Ovary (tissue), 9 donors: ENCODE measurements around the gene ABHD4. TPM values are rescaled to one million over a fixed set of nuclear protein-coding genes. Genes with fewer than 3 reads are reported as not detected.
"Not testable (repeated sequence)": the region's sequence is repeated elsewhere in the genome, so short reads cannot be mapped to it uniquely, and the experiment has no call there.

Source experiments
- DNase-seq, 5 donors: peaks; one replicate each; pipeline ENCODE4 v3.0.0-alpha.2; 2019 to 2020
- H3K27ac ChIP-seq, 2 donors: fragments of 200-600 bp; one replicate each; pipeline versions ENCODE4 v1.5.1 to v1.8.0; 2019 to 2022
- H3K27me3 ChIP-seq: fragments of 200-600 bp; one replicate; pipeline ENCODE4 v1.8.0; 2022
- H3K36me3 ChIP-seq: fragments of 200-600 bp; sonication (generic); one replicate; pipeline ENCODE4 v1.5.1; 2019
- H3K4me1 ChIP-seq: one replicate; pipeline ENCODE4 v1.8.1; 2013; ENCODE audit warnings: mild to moderate bottlenecking, moderate library complexity; ENCODE audit not compliant: insufficient read depth
- H3K4me3 ChIP-seq: fragments of 200-600 bp; sonication (generic); one replicate; pipeline ENCODE4 v1.5.1; 2017
- H3K9me3 ChIP-seq, 2 donors: fragments of 200-600 bp in 1 of 2; sonication (generic) in 1 of 2; one replicate each; pipeline versions ENCODE4 v1.5.1 to v1.8.1; 2013 to 2019; ENCODE audit warnings: mild to moderate bottlenecking in 1 of 2, moderate library complexity in 1 of 2
- EP300 ChIP-seq: sonication (generic); formaldehyde crosslinking; IDR thresholded peaks from one replicate; pipeline ENCODE4 v1.6.1; 2017; ENCODE audit warnings: antibody characterized with exemption
- POLR2A ChIP-seq: fragments of 450-650 bp; IDR thresholded peaks from one replicate; pipeline ENCODE4 v1.6.1; 2017; ENCODE audit warnings: antibody characterized with exemption, mild to moderate bottlenecking, moderate library complexity
- WGBS, 3 donors: extraction: QIAGEN DNeasy Blood & Tissue Kit in 1 of 3; methylation state at CpG; one replicate each; pipeline versions ENCODE4 v1.1.5 to v1.1.7; 2013 to 2017; 5-methylcytosine and 5-hydroxymethylcytosine counted together
- intact Hi-C, 4 donors: fragments of 100-400 bp; cut with DNase I; formaldehyde crosslinking; loops; one replicate each; pipeline versions ENCODE4 v1.11.0 to v1.15.1; 2022 to 2023
- polyA plus RNA-seq, 2 donors: library from polyadenylated mRNA; stranded (reverse); fragments of 200-250 nt in 1 of 2; fragments of 350-450 nt in 1 of 2; fragmentation: Illumina TruSeq in 1 of 2; extraction: RNeasy Lipid Tissue Mini Kit (QIAGEN cat#74804) in 1 of 2; gene quantifications; one replicate each; pipeline ENCODE4 v1.2.3, GENCODE V29; 2013 to 2014
- total RNA-seq, 7 donors: library from RNA; depleted of rRNA in 2 of 7; stranded (reverse); fragments of >200 nt in 2 of 7; fragmentation: NEBNext Ultra II Directional in 3 of 7; extraction: Animal tissue kit (Norgen Biotek cat#: 25700) in 3 of 7; gene quantifications; one replicate each; pipeline versions ENCODE4 v1.1.0 to v1.2.4, GENCODE V29; 2016 to 2023
- TF ChIP-seq, protein P1 (sequence below), 3 donors: fragments of 450-650 bp in 2 of 3; fragments of 200-600 bp in 1 of 3; IDR thresholded peaks; one replicate each; pipeline versions ENCODE4 v1.5.1 to v1.8.0; 2016 to 2022; ENCODE audit warnings: antibody characterized with exemption in 3 of 3, mild to moderate bottlenecking in 1 of 3
- donor health status: DM: no; HTN: no; CAD: no; lungs with moderate emphysema.
- donor health status: DM: no; HTN: no; CAD: no.
- donor health status: Bipolar disorder and iron deficiency.
- donor health status: DM: yes; HTN: yes; CAD: no.
- donor health status: DM: no; HTN: no; CAD: no.
- donor health status: DM: yes; HTN: yes; CAD: no.

ABHD4 gene
- total and polyA plus RNA-seq, 9 donors = 5.6 to 64.0 (median 18.8) TPM

DNA sequence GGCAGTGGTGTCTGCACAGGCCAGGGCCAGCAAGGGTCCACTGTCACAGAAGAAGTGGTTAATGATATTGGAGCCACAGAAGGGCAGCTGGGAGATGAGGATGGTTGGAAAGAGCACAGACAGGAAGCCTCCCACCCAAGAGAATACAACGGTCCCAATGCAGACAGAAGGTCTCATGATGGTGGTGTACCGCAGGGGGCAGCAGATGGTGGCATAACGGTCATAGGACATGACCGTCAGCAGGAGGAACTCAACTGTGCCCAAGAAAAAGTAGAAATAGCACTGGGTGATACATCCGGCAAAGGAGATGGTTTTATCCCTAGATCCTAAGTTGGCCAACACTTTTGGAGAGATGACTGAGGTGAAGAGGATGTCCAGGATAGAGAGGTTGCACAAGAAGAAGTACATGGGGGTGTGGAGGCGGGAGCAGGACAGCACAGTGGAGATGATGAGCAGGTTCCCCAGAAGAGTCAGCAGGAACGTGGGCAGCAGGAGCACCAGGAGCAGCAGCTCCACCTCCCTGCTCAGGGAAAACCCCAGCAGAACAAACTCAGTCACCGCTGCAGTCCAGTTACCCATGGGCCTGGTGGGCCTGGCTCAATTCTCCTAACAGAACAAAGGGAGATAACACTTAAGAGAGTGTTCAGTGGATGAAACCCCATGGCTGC lies 36.3 kb downstream of the ABHD4 start:
- Histone ChIP-seq H3K4me1 (no peaks in the 10 kb centered on the region), H3K27me3 (no peaks in the 10 kb centered on the region), H3K36me3 (no peaks in the 10 kb centered on the region), H3K9me3 (no peaks in the 10 kb centered on the region), H3K4me3 (no peak overlapping the region), H3K27ac (no peak overlapping the region)
- 79 to 82% (median 81%) methylated on average over 8 of the region's 8 CpGs for WGBS, 3 donors
- intact Hi-C loops = no loop called here
- no peak for DNase-seq
- no peak for TF ChIP-seq EP300
- TF ChIP-seq, protein P1, sequence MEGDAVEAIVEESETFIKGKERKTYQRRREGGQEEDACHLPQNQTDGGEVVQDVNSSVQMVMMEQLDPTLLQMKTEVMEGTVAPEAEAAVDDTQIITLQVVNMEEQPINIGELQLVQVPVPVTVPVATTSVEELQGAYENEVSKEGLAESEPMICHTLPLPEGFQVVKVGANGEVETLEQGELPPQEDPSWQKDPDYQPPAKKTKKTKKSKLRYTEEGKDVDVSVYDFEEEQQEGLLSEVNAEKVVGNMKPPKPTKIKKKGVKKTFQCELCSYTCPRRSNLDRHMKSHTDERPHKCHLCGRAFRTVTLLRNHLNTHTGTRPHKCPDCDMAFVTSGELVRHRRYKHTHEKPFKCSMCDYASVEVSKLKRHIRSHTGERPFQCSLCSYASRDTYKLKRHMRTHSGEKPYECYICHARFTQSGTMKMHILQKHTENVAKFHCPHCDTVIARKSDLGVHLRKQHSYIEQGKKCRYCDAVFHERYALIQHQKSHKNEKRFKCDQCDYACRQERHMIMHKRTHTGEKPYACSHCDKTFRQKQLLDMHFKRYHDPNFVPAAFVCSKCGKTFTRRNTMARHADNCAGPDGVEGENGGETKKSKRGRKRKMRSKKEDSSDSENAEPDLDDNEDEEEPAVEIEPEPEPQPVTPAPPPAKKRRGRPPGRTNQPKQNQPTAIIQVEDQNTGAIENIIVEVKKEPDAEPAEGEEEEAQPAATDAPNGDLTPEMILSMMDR (IDR thresholded peaks at IDR 0.05) = no peak
- TF ChIP-seq POLR2A = no peak

DNA sequence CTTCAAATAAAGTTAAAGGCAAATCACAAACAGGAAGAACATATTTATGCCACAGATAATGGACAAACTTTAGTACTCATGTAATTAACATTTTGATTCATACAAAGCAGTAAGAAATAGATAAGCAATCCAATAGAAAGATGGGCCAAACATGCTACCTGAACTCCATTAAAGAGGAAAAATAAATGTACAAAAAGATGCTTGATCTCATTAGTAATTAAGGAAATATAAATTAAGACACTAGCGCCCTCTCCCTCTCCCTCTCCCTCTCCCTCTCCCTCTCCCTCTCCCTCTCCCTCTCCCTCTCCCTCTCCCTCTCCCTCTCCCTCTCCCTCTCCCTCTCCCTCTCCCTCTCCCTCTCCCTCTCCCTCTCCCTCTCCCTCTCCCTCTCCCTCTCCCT lies 37.9 kb downstream of the ABHD4 start:
- 71 to 85% (median 75%) methylated on average over 1 of the region's 1 CpG for WGBS, 3 donors
- H3K27ac ChIP-seq, H3K36me3 ChIP-seq, H3K4me3 ChIP-seq, intact Hi-C loops, H3K27me3 ChIP-seq, H3K4me1 ChIP-seq, DNase-seq, H3K9me3 ChIP-seq: not testable (repeated sequence)

DNA sequence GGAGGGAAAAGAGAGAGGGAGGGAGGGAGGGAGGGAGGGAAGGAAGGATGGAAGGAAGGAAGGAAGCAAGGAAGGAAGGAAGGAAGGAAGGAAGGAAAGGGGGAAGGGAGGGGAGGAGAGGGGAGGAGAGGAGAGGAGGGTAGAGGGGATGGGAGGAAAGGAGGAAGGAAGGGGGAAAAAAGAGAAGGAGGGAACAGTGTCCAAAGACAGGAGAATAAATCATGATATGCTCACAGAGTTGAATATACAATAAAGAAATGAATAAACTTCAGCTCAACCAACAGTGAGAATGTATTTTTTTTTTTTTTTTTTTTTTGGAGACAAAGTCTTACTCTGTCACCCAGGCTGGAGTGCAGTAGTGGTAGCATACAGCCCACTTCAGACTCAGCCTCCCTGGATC lies 42.1 kb downstream of the ABHD4 start:
- H3K36me3 ChIP-seq = no peaks in the 10 kb centered on the region
- H3K27me3 ChIP-seq = no peaks in the 10 kb centered on the region
- TF ChIP-seq POLR2A = no peak
- TF ChIP-seq EP300 = no peak
- TF ChIP-seq, protein P1 (IDR thresholded peaks at IDR 0.05) = no peak
- no peaks in the 10 kb centered on the region for H3K4me1 ChIP-seq
- intact Hi-C loops = no loop called here
- DNase-seq = no peak
- no peak overlapping the region for H3K27ac ChIP-seq
- no peak overlapping the region for H3K4me3 ChIP-seq
- no peaks in the 10 kb centered on the region for H3K9me3 ChIP-seq

DNA sequence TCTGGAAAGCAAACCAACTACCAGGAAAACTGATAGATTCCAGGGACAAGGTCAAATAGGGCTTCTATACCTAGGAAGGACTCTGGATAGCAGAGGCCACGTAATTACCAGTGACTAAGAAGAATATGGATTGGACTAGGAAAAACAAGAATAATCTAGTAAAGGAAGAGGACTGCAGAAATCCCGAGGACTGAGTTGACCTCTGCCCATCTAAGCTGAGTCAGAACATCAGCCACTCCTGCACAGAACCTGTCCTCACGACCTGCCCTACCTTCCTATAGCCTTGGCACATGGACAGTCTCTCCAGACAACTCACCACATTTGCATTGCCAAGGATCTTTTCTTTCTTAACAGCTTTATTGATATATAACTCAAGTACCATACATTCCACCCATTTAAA lies 43.7 kb downstream of the ABHD4 start:
- H3K4me3 ChIP-seq = no peak overlapping the region
- H3K27ac ChIP-seq = no peak overlapping the region
- intact Hi-C loops = no loop called here
- H3K9me3 ChIP-seq = no peaks in the 10 kb centered on the region
- 34 to 47% (median 47%) methylated on average over 3 of the region's 3 CpGs for WGBS, 3 donors
- TF ChIP-seq POLR2A = no peak
- TF ChIP-seq, protein P1 (IDR thresholded peaks at IDR 0.05) = no peak
- no peak for TF ChIP-seq EP300
- H3K36me3 ChIP-seq = no peaks in the 10 kb centered on the region
- no peaks in the 10 kb centered on the region for H3K4me1 ChIP-seq
- no peak for DNase-seq
- H3K27me3 ChIP-seq = no peaks in the 10 kb centered on the region

DNA sequence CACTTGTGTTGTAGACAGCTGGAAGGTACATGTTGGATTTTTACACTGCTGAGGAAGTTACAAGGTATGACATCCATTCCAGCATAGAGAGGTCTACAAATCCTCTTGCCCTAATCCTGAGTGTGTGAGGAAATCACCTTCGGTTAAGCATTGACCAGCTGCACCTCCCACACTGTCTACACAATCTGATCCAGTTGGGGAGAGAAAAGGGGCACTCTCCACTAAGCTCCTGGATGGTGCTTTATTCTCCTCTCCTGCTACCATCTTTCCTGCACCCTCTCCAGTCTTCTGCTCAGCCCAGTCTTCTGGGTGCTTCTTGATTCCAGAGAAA lies 46.2 kb downstream of the ABHD4 start, which contains the start of gene OR6J1:
Gene OR6J1 (minus strand): TSS at position 48 of the 331 bp plus-strand sequence. CDS start 9,541 bp downstream, outside the sequence.
- no peak within 1 kb of the TSS for H3K4me3 ChIP-seq
- TF ChIP-seq EP300 (no peak), POLR2A (no peak)
- TF ChIP-seq, protein P1 (IDR thresholded peaks at IDR 0.05) = no peak
- DNase-seq = no peak
- intact Hi-C loops = no loop called here
- H3K9me3 ChIP-seq = no peaks in the 10 kb centered on the region
- 50 to 61% (median 56%) methylated on average over 1 of the region's 1 CpG for WGBS, 3 donors
- H3K36me3 ChIP-seq = no peaks in the 10 kb centered on the region
- H3K27ac ChIP-seq = no peak within 1 kb of the TSS
- no peaks in the 10 kb centered on the region for H3K27me3 ChIP-seq
- no peaks in the 10 kb centered on the region for H3K4me1 ChIP-seq
